NCI-H82 treated with DMSO at 0.1 percent for 48 hours (cell line): ENCODE data around the gene YTHDF1.

ENCODE experiments used
- DNase-seq: peaks from one replicate; lab custom pipeline; 2025; ENCODE audit not compliant: unreplicated experiment; lab: John Stamatoyannopoulos, UW

YTHDF1 gene

GRCh38 chr20:63210011-63210605 lies 5.8 kb downstream of the YTHDF1 start:
- DNase-seq = no peak

- DNase-seq = no peak
Observed at GRCh38 chr20:63208346-63208909, 7.5 kb downstream of the YTHDF1 start.

GRCh38 chr20:63206878-63207277 lies 9.1 kb downstream of the YTHDF1 start:
- no peak for DNase-seq

- DNase-seq = no peak
Observed at GRCh38 chr20:63205896-63206295, 10.0 kb downstream of the YTHDF1 start.

GRCh38 chr20:63204362-63204761 lies 11.6 kb downstream of the YTHDF1 start:
- DNase-seq = no peak

GRCh38 chr20:63202811-63203526 lies 13.0 kb downstream of the YTHDF1 start:
- no peak for DNase-seq

- DNase-seq = no peak
Observed at GRCh38 chr20:63202021-63202420, 13.9 kb downstream of the YTHDF1 start.

GRCh38 chr20:63198606-63199005 lies 17.3 kb downstream of the YTHDF1 start:
- DNase-seq = no peak

- no peak for DNase-seq
Observed at GRCh38 chr20:63196768-63197470, 19.0 kb downstream of the YTHDF1 start.

GRCh38 chr20:63194797-63195173 lies 21.1 kb downstream of the YTHDF1 start:
- DNase-seq = no peak

- no peak for DNase-seq
Observed at GRCh38 chr20:63194007-63194796, 21.7 kb downstream of the YTHDF1 start.

GRCh38 chr20:63192721-63193120 lies 23.2 kb downstream of the YTHDF1 start:
- no peak for DNase-seq

- DNase-seq = no peak
Observed at GRCh38 chr20:63191400-63191799, 24.5 kb downstream of the YTHDF1 start.

GRCh38 chr20:63190828-63191227 lies 25.1 kb downstream of the YTHDF1 start:
- no peak for DNase-seq

- DNase-seq = no peak
Observed at GRCh38 chr20:63189846-63190559, 25.9 kb downstream of the YTHDF1 start.

GRCh38 chr20:63189322-63189642 lies 26.6 kb downstream of the YTHDF1 start:
- no peak for DNase-seq

GRCh38 chr20:63188641-63189321 lies 27.1 kb downstream of the YTHDF1 start:
- no peak for DNase-seq

GRCh38 chr20:63188159-63188442 lies 27.8 kb downstream of the YTHDF1 start:
- DNase-seq = no peak

- DNase-seq = no peak
Observed at GRCh38 chr20:63187338-63188158, 28.4 kb downstream of the YTHDF1 start.
